HEK293 (cell line): ENCODE measurements around the gene CSMD2.

Experiments used
- CTCF ChIA-PET: fragments of 350-600 bp; formaldehyde crosslinking; extraction: SDS; loops from one replicate; lab custom pipeline; 2021; ENCODE audit warnings: antibody characterized with exemption; lab: Yijun Ruan, JAX
- POLR2A ChIA-PET: fragments of 300-600 bp; formaldehyde crosslinking; extraction: SDS; loops from one replicate; lab custom pipeline; 2020; ENCODE audit warnings: antibody characterized with exemption, inconsistent platforms; lab: Yijun Ruan, JAX
- H3K27ac ChIP-seq: fragments of 200-500 bp; sonication (Bioruptor generic); 2 replicates; pipeline ENCODE4 v1.5.1; 2014; ENCODE audit warnings: low read depth, low read length, control low read depth, inconsistent platforms; ENCODE audit errors: extremely low read depth
- H3K36me3 ChIP-seq, 2 experiments: fragments of 200-500 bp in 1 of 2; sonication (Bioruptor generic) in 1 of 2; 1 replicate in 1 of 2; 2 replicates in 1 of 2; pipeline ENCODE4 v1.5.1; 2014 to 2017; ENCODE audit warnings: inconsistent platforms in 2 of 2, low read length in 2 of 2; ENCODE audit not compliant: control insufficient read depth in 2 of 2, insufficient read depth in 1 of 2
- H3K4me1 ChIP-seq: fragments of 200-500 bp; sonication (Bioruptor generic); 2 replicates; pipeline ENCODE4 v1.5.1; 2014; ENCODE audit warnings: mild to moderate bottlenecking, low read length, inconsistent platforms; ENCODE audit not compliant: control insufficient read depth, insufficient read depth
- H3K4me3 ChIP-seq: 2 replicates; pipeline ENCODE4 v1.5.1; 2011; ENCODE audit warnings: low read depth, mild to moderate bottlenecking, control low read depth, low read length, moderate library complexity
- H3K9me3 ChIP-seq: fragments of 200-500 bp; sonication (Bioruptor generic); 2 replicates; pipeline ENCODE4 v1.5.1; 2014; ENCODE audit warnings: low read depth, low read length, inconsistent platforms; ENCODE audit not compliant: control insufficient read depth, insufficient read depth
- BCL11A ChIP-seq: fragments of 450-650 bp; formaldehyde crosslinking; IDR thresholded peaks from 2 replicates; pipeline ENCODE4 v1.5.1; 2016; ENCODE audit warnings: low read depth, missing biosample characterization, missing genetic modification characterization
- IKZF3 ChIP-seq: fragments of 450-650 bp; IDR thresholded peaks from 2 replicates; pipeline ENCODE4 v1.5.0; 2018; ENCODE audit warnings: missing biosample characterization, mild to moderate bottlenecking, missing genetic modification characterization, moderate library complexity
- KLF10 ChIP-seq: fragments of 450-650 bp; IDR thresholded peaks from 2 replicates; pipeline ENCODE4 v1.5.1; 2018; ENCODE audit warnings: missing biosample characterization, mild to moderate bottlenecking, missing genetic modification characterization
- KLF9 ChIP-seq: fragments of 450-650 bp; formaldehyde crosslinking; IDR thresholded peaks from 2 replicates; pipeline ENCODE4 v1.5.1; 2016; ENCODE audit warnings: missing biosample characterization, missing genetic modification characterization, low read depth
- PRDM2 ChIP-seq: fragments of 450-650 bp; formaldehyde crosslinking; IDR thresholded peaks from 2 replicates; pipeline ENCODE4 v1.5.1; 2016; ENCODE audit warnings: missing biosample characterization, missing genetic modification characterization, borderline replicate concordance
- SCRT1 ChIP-seq: fragments of 450-650 bp; formaldehyde crosslinking; IDR thresholded peaks from 2 replicates; pipeline ENCODE4 v1.5.1; 2016; ENCODE audit warnings: missing biosample characterization, missing genetic modification characterization, borderline replicate concordance
- SCRT2 ChIP-seq: fragments of 450-650 bp; formaldehyde crosslinking; IDR thresholded peaks from 2 replicates; pipeline ENCODE4 v1.5.1; 2016; ENCODE audit warnings: missing biosample characterization, missing genetic modification characterization
- YY2 ChIP-seq: fragments of 450-650 bp; formaldehyde crosslinking; IDR thresholded peaks from 2 replicates; pipeline ENCODE4 v1.5.1; 2016; ENCODE audit warnings: missing biosample characterization, missing genetic modification characterization
- ZNF169 ChIP-seq: fragments of 450-650 bp; formaldehyde crosslinking; IDR thresholded peaks from 2 replicates; pipeline ENCODE4 v1.5.1; 2016; ENCODE audit warnings: missing biosample characterization, missing genetic modification characterization
- ZNF404 ChIP-seq: fragments of 450-650 bp; formaldehyde crosslinking; IDR thresholded peaks from 2 replicates; pipeline ENCODE4 v1.5.1; 2017; ENCODE audit warnings: missing biosample characterization, missing genetic modification characterization
- ZNF571 ChIP-seq: fragments of 450-650 bp; formaldehyde crosslinking; IDR thresholded peaks from 2 replicates; pipeline ENCODE4 v1.5.0; 2017; ENCODE audit warnings: missing biosample characterization, missing genetic modification characterization
- ZNF623 ChIP-seq: fragments of 450-650 bp; formaldehyde crosslinking; IDR thresholded peaks from 2 replicates; pipeline ENCODE4 v1.5.1; 2016; ENCODE audit warnings: missing biosample characterization, missing genetic modification characterization
- ZNF664 ChIP-seq: fragments of 450-650 bp; formaldehyde crosslinking; IDR thresholded peaks from 2 replicates; pipeline ENCODE4 v1.5.1; 2016; ENCODE audit warnings: missing biosample characterization, missing genetic modification characterization
- ZNF777 ChIP-seq: fragments of 450-650 bp; formaldehyde crosslinking; IDR thresholded peaks from 2 replicates; pipeline ENCODE4 v1.5.1; 2017; ENCODE audit warnings: missing biosample characterization, missing genetic modification characterization, borderline replicate concordance
- TF ChIP-seq, protein P1 (sequence below): fragments of 450-650 bp; formaldehyde crosslinking; IDR thresholded peaks from 2 replicates; pipeline ENCODE4 v1.5.1; 2016; ENCODE audit warnings: missing biosample characterization, missing genetic modification characterization, low read depth
- TF ChIP-seq, protein P2 (sequence below): fragments of 450-650 bp; formaldehyde crosslinking; IDR thresholded peaks from 2 replicates; pipeline ENCODE4 v1.5.1; 2016; ENCODE audit warnings: missing biosample characterization, missing genetic modification characterization, borderline replicate concordance
- TF ChIP-seq, protein P3 (sequence below): fragments of 450-650 bp; formaldehyde crosslinking; IDR thresholded peaks from 2 replicates; pipeline ENCODE4 v1.5.1; 2016; ENCODE audit warnings: missing biosample characterization, missing genetic modification characterization

CSMD2 gene

GRCh38 chr1:33532250-33532649 lies 632.8 kb downstream of the CSMD2 start:
- H3K36me3 ChIP-seq = no peaks in the 10 kb centered on the region
- no peak overlapping the region for H3K27ac ChIP-seq
- H3K9me3 ChIP-seq = no peaks in the 10 kb centered on the region
- CTCF ChIA-PET = no interaction called here
- TF ChIP-seq KLF10 (no peak), ZNF777 (tag by site-specific recombination) (no peak), ZNF404 (tag by site-specific recombination) (no peak), ZNF169 (no peak), ZNF664 (tag by site-specific recombination) (no peak), KLF9 (tag by site-specific recombination) (no peak), ZNF623 (no peak), BCL11A (tag by site-specific recombination) (no peak), YY2 (tag by site-specific recombination) (no peak), IKZF3 (no peak), ZNF571 (no peak)
- TF ChIP-seq, protein P1, sequence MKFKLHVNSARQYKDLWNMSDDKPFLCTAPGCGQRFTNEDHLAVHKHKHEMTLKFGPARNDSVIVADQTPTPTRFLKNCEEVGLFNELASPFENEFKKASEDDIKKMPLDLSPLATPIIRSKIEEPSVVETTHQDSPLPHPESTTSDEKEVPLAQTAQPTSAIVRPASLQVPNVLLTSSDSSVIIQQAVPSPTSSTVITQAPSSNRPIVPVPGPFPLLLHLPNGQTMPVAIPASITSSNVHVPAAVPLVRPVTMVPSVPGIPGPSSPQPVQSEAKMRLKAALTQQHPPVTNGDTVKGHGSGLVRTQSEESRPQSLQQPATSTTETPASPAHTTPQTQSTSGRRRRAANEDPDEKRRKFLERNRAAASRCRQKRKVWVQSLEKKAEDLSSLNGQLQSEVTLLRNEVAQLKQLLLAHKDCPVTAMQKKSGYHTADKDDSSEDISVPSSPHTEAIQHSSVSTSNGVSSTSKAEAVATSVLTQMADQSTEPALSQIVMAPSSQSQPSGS (tag by site-specific recombination) = no peak
- TF ChIP-seq, protein P2, sequence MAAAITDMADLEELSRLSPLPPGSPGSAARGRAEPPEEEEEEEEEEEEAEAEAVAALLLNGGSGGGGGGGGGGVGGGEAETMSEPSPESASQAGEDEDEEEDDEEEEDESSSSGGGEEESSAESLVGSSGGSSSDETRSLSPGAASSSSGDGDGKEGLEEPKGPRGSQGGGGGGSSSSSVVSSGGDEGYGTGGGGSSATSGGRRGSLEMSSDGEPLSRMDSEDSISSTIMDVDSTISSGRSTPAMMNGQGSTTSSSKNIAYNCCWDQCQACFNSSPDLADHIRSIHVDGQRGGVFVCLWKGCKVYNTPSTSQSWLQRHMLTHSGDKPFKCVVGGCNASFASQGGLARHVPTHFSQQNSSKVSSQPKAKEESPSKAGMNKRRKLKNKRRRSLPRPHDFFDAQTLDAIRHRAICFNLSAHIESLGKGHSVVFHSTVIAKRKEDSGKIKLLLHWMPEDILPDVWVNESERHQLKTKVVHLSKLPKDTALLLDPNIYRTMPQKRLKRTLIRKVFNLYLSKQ = no peak
- TF ChIP-seq, protein P3, sequence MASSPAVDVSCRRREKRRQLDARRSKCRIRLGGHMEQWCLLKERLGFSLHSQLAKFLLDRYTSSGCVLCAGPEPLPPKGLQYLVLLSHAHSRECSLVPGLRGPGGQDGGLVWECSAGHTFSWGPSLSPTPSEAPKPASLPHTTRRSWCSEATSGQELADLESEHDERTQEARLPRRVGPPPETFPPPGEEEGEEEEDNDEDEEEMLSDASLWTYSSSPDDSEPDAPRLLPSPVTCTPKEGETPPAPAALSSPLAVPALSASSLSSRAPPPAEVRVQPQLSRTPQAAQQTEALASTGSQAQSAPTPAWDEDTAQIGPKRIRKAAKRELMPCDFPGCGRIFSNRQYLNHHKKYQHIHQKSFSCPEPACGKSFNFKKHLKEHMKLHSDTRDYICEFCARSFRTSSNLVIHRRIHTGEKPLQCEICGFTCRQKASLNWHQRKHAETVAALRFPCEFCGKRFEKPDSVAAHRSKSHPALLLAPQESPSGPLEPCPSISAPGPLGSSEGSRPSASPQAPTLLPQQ (tag by site-specific recombination) = no peak
- POLR2A ChIA-PET = no interaction called here
- no peaks in the 10 kb centered on the region for H3K4me1 ChIP-seq
- H3K4me3 ChIP-seq = no peak overlapping the region

DNA sequence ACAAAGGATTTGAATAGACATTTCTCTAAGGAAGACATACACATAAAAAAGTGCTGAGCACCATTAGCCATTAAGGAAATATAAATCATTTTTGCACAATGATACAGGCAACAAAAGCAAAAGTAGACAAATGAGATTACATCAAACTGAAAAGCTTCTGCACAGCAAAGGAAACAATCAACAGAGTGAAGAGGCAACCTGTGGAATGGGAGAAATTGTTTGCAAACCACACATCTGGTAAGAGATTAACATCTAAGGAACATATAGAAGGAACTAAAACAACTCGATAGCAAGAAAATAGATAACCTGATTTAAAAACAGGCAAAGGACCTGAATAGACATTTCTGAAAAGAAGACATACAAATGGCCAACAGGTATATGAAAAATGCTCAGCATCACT lies 635.1 kb downstream of the CSMD2 start:
- Histone ChIP-seq H3K4me3 (no peak overlapping the region), H3K27ac (no peak overlapping the region), H3K36me3 (no peaks in the 10 kb centered on the region), H3K9me3 (no peaks in the 10 kb centered on the region), H3K4me1 (no peaks in the 10 kb centered on the region)
- TF ChIP-seq PRDM2 (tag by site-specific recombination) (no peak), SCRT1 (tag by site-specific recombination) (peak; percentile 77), SCRT2 (peak; percentile 88)
- CTCF ChIA-PET = no interaction called here
- POLR2A ChIA-PET = no interaction called here
